Esophagus (tissue), 2 donors: Measurements from ENCODE around the gene PDZD4. TPM values are rescaled to one million over a fixed set of nuclear protein-coding genes. Genes with fewer than 3 reads are reported as not detected.

ENCODE experiments used
- H3K27ac ChIP-seq, 2 donors: one replicate each; pipeline ENCODE4 v1.5.1; 2013; ENCODE audit warnings: low read depth in 2 of 2, mild to moderate bottlenecking in 2 of 2, inconsistent platforms in 1 of 2, low read length in 1 of 2, moderate library complexity in 1 of 2
- H3K27me3 ChIP-seq, 2 donors: one replicate each; pipeline ENCODE4 v1.6.1; 2013; ENCODE audit warnings: low read length in 2 of 2, control low read depth in 1 of 2, mild to moderate bottlenecking in 1 of 2; ENCODE audit not compliant: insufficient read depth in 2 of 2, control insufficient read depth in 1 of 2
- H3K36me3 ChIP-seq, 2 donors: one replicate each; pipeline ENCODE4 v1.6.1; 2013; ENCODE audit warnings: low read length in 1 of 2; ENCODE audit not compliant: control insufficient read depth in 2 of 2, insufficient read depth in 2 of 2
- H3K4me1 ChIP-seq, 2 donors: one replicate each; pipeline ENCODE4 v1.6.1; 2013; ENCODE audit warnings: low read length in 1 of 2; ENCODE audit not compliant: control insufficient read depth in 2 of 2, insufficient read depth in 2 of 2
- H3K4me3 ChIP-seq, 2 donors: one replicate each; pipeline ENCODE4 v1.5.1; 2013; ENCODE audit warnings: low read length in 2 of 2, mild to moderate bottlenecking in 2 of 2, low read depth in 1 of 2, moderate library complexity in 1 of 2
- H3K9me3 ChIP-seq, 2 donors: one replicate each; pipeline ENCODE4 v1.6.1; 2013; ENCODE audit warnings: mild to moderate bottlenecking in 2 of 2, low read depth in 1 of 2, low read length in 1 of 2, moderate library complexity in 1 of 2; ENCODE audit not compliant: control insufficient read depth in 2 of 2, insufficient read depth in 1 of 2
- WGBS, 2 donors: extraction: QIAGEN DNeasy Blood & Tissue Kit; methylation state at CpG; one replicate each; pipeline ENCODE4 v1.1.7; 2013; 5-methylcytosine and 5-hydroxymethylcytosine counted together
- polyA plus RNA-seq, 2 donors: library from polyadenylated mRNA; stranded (reverse); fragments of 200-250 nt; gene quantifications; one replicate each; pipeline ENCODE4 v1.2.3, GENCODE V29; 2013
- donor health status: healthy with polysubstance abuse.
- donor health status: Bipolar disorder and iron deficiency.

PDZD4 gene
- polyA plus RNA-seq, 2 donors, result 2.3 to 4.0 TPM

DNA sequence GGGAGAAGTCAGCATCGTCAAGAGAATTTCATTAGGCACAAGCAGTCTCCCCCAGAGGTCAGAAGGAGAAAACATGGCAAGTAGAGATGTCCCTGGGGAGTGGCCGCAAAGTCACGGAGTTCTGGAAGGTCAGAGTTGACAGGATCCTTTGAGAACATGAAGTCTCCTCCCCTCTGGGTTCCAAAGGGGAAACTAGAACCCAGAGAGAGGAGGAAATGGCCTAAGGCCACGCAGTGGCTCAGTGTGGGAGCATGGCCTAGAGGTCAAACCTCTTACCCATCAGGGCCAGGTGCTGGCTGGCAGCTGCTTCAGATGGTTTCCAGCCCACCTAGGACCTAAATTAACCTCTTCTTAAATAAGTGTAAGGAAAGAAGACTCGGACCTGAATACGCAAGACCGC is 37.1 kb downstream of the PDZD4 start:
- WGBS, 2 donors, result 12 to 45% methylated on average over 7 of the region's 7 CpGs
- Histone ChIP-seq H3K36me3 (peaks cover 0 to 23% of the 10 kb centered on the region in 2 donors), H3K27ac (peak overlapping the region; percentile 94 to 98)

DNA sequence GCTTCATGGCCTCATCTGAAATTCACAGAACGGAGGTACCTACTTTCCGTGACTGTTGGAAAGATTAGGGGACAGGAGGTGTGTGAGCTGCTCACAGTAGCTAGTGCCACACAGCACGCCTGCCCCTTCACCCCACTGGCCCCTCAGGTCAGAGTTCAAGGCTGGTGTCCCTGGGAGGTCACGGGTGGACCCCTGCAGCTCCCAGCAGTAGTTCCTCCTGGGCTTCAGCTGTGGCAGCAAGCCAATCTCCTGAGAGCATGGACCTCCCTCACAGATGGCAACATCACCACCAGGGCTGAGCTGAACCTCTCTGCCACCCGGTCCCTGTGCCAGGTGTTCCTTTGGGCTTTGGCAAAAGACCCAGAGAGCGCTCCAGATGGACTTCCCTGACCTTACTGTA is 38.0 kb downstream of the PDZD4 start:
- WGBS, 2 donors, result 85 to 92% methylated on average over 6 of the region's 6 CpGs
- peaks cover 0 to 3% of the 10 kb centered on the region in 2 donors for H3K9me3 ChIP-seq
- no peaks in the 10 kb centered on the region for H3K27me3 ChIP-seq
- H3K36me3 ChIP-seq, result peaks cover 0 to 23% of the 10 kb centered on the region in 2 donors
- H3K4me1 ChIP-seq, result peaks cover 0 to 21% of the 10 kb centered on the region in 2 donors
- H3K27ac ChIP-seq, result no peak overlapping the region
- no peak overlapping the region for H3K4me3 ChIP-seq

More for the DNA sequence above, 37.1 kb downstream of the PDZD4 start:
- no peaks in the 10 kb centered on the region for H3K27me3 ChIP-seq
- H3K4me3 ChIP-seq, result peak overlapping the region; percentile 53 to 85
- peaks cover 0 to 3% of the 10 kb centered on the region in 2 donors for H3K9me3 ChIP-seq
- peaks cover 0 to 21% of the 10 kb centered on the region in 2 donors for H3K4me1 ChIP-seq

DNA sequence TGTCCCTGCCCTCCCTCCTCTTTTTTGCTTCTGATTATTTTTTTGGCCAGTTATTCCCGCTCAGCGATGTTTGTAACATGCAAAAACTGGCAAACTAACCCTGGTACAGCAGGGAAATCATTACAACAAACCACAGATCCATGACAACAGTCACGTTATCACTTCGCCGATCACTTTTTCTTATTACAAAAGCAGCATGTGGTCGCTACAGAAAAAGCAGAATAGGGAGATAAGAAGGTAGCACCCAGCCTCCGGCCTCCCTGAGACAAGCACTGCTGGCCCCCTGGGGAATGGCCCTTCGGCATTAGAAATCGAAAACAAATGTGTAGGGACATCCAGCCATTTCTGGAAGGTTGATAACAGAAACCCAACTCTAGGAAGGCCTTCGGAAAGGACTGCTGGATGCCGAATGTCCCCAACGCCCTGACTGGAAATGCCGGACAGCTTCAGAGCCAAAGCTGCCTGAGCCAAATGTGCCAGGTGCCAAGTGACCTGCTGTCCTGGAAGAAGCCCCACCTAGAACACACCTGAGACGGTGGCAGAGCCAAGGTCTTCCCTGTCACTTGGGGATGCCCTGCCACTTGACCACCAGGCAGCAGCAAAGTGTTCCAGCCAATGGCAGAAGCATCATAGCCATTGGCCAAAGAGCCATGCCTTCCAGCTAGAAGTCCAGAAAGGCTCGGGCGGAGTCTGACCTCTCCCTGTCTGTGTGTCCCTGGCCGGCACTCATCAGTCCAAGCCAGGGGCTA is 39.1 kb downstream of the PDZD4 start:
- WGBS, 2 donors, result 63 to 73% methylated on average over 17 of the region's 17 CpGs
- Histone ChIP-seq H3K4me1 (peaks cover 0 to 21% of the 10 kb centered on the region in 2 donors), H3K36me3 (peaks cover 0 to 26% of the 10 kb centered on the region in 2 donors), H3K9me3 (no peaks in the 10 kb centered on the region), H3K27ac (no peak overlapping the region), H3K27me3 (no peaks in the 10 kb centered on the region), H3K4me3 (no peak overlapping the region)

DNA sequence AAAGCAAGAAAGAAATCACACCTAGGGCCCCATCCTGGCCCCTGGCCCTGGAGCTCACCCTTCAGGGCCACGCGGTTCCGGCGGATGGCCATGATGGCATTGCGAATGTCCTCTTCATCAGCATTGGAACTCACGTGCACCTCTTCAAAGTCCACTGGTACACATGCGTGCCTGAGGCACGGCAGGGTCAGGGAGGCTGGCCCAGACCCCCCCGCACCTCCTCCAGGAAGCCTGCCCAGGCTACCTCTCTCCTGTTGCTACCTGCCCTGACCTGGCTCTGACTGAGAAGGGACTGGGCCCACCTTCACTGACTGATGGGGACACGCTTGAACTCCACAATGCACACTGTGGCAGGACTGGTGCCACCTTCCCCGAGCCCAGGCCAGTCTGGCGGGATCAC is 40.7 kb downstream of the PDZD4 start:
- no peaks in the 10 kb centered on the region for H3K27me3 ChIP-seq
- 88 to 95% methylated on average over 12 of the region's 12 CpGs for WGBS, 2 donors

DNA sequence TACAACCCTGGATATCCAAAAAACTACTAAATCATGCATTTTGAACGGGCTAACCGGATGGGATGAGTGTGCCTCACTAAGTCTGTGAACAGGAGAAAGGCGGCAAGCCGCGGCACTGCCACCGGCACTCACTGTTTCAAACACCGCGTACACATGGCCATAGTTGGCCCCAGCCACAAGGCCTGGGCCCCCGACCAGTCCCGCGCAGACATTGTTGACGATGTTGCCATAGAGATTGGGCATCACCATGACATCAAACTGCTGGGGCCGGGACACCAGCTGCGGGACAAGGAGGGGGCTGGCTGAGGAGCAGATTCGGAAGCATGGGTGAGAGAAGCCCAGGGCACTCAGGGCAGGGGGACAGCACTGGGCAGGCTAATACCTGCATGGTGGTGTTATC is 43.7 kb downstream of the PDZD4 start:
- H3K9me3 ChIP-seq, result no peaks in the 10 kb centered on the region
- H3K27me3 ChIP-seq, result no peaks in the 10 kb centered on the region
- WGBS, 2 donors, result 74 to 84% methylated on average over 15 of the region's 15 CpGs
- H3K4me3 ChIP-seq, result no peak overlapping the region
- H3K27ac ChIP-seq, result no peak overlapping the region
- peaks cover 0 to 38% of the 10 kb centered on the region in 2 donors for H3K36me3 ChIP-seq
- H3K4me1 ChIP-seq, result peaks cover 0 to 8% of the 10 kb centered on the region in 2 donors

More for the DNA sequence above, 40.7 kb downstream of the PDZD4 start:
- H3K9me3 ChIP-seq, result no peaks in the 10 kb centered on the region
- peaks cover 0 to 36% of the 10 kb centered on the region in 2 donors for H3K36me3 ChIP-seq
- H3K4me3 ChIP-seq, result no peak overlapping the region
- H3K4me1 ChIP-seq, result peaks cover 0 to 13% of the 10 kb centered on the region in 2 donors
- H3K27ac ChIP-seq, result no peak overlapping the region

DNA sequence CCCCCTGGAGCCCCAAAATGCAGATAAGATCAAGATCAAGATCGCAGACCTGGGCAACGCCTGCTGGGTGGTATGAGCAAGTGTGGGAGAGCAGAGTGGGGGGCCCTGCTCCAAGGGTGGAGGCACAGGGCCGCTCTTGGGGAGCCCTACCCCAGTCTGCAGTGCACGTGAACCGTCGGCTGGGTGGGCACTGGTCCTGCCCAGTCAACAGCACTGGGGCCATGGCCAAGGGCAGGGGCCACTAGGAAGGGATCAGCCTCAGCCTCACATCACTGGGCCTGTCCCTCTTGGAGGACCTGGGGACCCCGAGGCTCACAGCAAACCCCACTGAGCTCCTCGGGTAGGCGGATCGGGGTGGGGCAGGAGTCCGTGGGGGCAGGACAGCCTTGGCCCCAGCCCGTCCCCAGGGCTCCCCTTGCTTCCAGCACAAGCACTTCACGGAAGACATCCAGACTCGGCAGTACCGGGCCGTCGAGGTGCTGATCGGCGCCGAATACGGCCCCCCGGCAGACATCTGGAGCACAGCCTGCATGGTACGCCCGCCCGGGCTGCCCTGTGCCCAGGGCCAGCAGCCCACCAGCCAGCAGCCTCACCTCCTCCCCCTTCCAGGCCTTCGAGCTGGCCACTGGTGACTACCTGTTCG is 45.9 kb downstream of the PDZD4 start:
- Histone ChIP-seq H3K27me3 (no peaks in the 10 kb centered on the region), H3K4me3 (no peak overlapping the region), H3K9me3 (no peaks in the 10 kb centered on the region), H3K27ac (no peak overlapping the region), H3K4me1 (no peaks in the 10 kb centered on the region), H3K36me3 (peaks cover 0 to 30% of the 10 kb centered on the region in 2 donors)
- WGBS, 2 donors, result 89 to 90% methylated on average over 27 of the region's 27 CpGs

DNA sequence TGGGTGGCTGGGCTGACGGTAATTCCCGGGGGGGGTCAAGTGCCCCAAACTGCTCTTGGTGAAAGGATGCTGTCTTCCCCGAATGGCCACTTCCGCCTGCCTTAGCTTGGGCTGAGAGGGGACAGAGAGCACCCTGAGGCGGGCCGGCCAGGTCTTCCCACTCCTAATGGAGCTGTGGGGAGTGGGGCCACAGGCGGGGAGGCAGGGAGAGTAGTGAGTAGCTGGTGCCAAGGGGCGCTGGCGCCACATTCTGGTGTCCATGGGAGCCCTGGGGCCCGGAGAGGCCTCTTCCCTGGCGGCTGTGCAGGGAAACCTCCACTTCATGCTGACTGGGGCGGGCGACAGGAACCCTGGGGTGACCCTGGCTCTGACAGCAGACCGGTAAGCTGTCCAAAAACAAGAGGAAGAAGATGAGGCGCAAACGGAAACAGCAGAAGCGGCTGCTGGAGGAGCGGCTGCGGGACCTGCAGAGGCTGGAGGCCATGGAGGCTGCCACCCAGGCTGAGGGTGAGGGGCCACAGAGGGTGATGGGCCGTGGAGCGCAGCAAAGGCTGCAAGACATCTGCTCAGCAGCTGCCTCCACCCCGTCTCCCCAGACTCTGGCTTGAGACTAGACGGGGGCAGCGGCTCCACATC is 46.8 kb downstream of the PDZD4 start:
- 76 to 86% methylated on average over 22 to 24 of the region's 24 CpGs for WGBS, 2 donors
- H3K4me3 ChIP-seq, result no peak overlapping the region

DNA sequence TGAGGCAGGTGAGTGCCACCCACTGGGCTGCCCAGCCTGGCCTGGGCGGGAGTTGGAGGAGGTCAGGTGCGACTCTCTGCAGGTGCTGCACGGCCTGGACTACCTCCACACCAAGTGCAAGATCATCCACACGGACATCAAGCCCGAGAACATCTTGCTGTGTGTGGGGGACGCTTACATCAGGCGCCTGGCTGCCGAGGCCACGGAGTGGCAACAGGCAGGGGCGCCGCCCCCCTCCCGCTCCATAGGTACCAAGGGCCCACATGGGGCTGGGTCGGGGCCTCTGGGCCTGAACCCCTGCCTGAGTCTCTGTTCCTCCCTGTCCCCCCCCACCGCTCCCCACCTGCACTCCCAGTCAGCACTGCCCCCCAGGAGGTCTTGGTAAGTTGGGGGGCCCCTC is 47.5 kb downstream of the PDZD4 start:
- Histone ChIP-seq H3K36me3 (peaks cover 0 to 24% of the 10 kb centered on the region in 2 donors), H3K4me3 (no peak overlapping the region), H3K27ac (no peak overlapping the region), H3K4me1 (no peaks in the 10 kb centered on the region), H3K27me3 (no peaks in the 10 kb centered on the region), H3K9me3 (no peaks in the 10 kb centered on the region)
- 92 to 94% methylated on average over 13 to 14 of the region's 14 CpGs for WGBS, 2 donors

More for the DNA sequence above, 46.8 kb downstream of the PDZD4 start:
- H3K4me1 ChIP-seq, result no peaks in the 10 kb centered on the region
- no peak overlapping the region for H3K27ac ChIP-seq
- H3K27me3 ChIP-seq, result no peaks in the 10 kb centered on the region
- peaks cover 0 to 29% of the 10 kb centered on the region in 2 donors for H3K36me3 ChIP-seq
- no peaks in the 10 kb centered on the region for H3K9me3 ChIP-seq

DNA sequence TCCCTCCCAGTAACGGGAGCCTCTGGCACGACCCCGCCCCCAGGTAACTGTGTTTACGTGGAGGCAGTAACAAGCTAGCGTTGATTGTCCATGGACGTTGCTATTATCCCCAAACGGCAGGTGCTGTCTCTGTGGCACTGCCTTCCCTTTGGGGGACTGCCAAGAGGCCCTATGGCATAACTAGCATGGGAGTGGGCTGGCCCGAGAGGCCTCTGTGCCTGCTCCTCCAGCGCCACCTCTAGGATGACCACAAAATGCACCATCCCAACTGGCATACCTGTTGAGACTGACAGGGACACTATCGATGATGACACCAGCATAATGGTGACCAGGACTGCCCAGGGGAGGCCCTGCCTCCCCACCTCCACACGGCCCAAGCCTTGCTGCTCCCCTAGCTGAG is 48.0 kb downstream of the PDZD4 start:
- Histone ChIP-seq H3K27me3 (no peaks in the 10 kb centered on the region), H3K9me3 (no peaks in the 10 kb centered on the region), H3K4me3 (no peak overlapping the region), H3K36me3 (peaks cover 0 to 21% of the 10 kb centered on the region in 2 donors), H3K27ac (no peak overlapping the region), H3K4me1 (no peaks in the 10 kb centered on the region)
- 45 to 60% methylated on average over 11 of the region's 11 CpGs for WGBS, 2 donors
